Keratinocyte (primary cell): ENCODE data around the gene MSANTD2. TPM values are rescaled to one million over a fixed set of nuclear protein-coding genes. Genes with fewer than 3 reads are reported as not detected.

Source experiments
- DNase-seq: peaks from one replicate; pipeline ENCODE4 v3.0.0-alpha.2; 2011; ENCODE audit warnings: low read depth, missing footprints, low spot score
- FAIRE-seq: peaks from 2 replicates; lab custom pipeline; 2011; peaks lifted over from hg19 to GRCh38; lab: Jason Lieb, UNC
- H2AFZ ChIP-seq: 2 replicates; pipeline ENCODE4 v1.6.0; 2012; ENCODE audit warnings: low read length, control low read depth, inconsistent platforms; ENCODE audit not compliant: control insufficient read depth
- H3K27ac ChIP-seq: 2 replicates; pipeline ENCODE4 v1.5.1; 2011; ENCODE audit warnings: low read length; ENCODE audit not compliant: control insufficient read depth, insufficient read depth
- H3K27me3 ChIP-seq: 3 replicates; pipeline ENCODE4 v1.6.0; 2011; ENCODE audit warnings: low read length; ENCODE audit not compliant: control insufficient read depth, insufficient read depth; ENCODE audit errors: extremely low read depth
- H3K36me3 ChIP-seq, 2 experiments: 2 replicates in 1 of 2; 3 replicates in 1 of 2; pipeline ENCODE4 v1.5.1; 2011; ENCODE audit warnings: low read length in 2 of 2, mild to moderate bottlenecking in 1 of 2; ENCODE audit not compliant: control insufficient read depth in 2 of 2, insufficient read depth in 2 of 2; ENCODE audit errors: extremely low read depth in 1 of 2
- H3K4me1 ChIP-seq: 3 replicates; pipeline ENCODE4 v1.5.1; 2011; ENCODE audit warnings: low read length; ENCODE audit not compliant: control insufficient read depth, insufficient read depth; ENCODE audit errors: extremely low read depth
- H3K4me2 ChIP-seq: 3 replicates; pipeline ENCODE4 v1.6.0; 2011; ENCODE audit warnings: low read depth, low read length; ENCODE audit not compliant: control insufficient read depth, insufficient read depth; ENCODE audit errors: extremely low read depth
- H3K4me3 ChIP-seq, 3 experiments: fragments of 200-600 bp in 1 of 3; sonication (generic) in 1 of 3; 2 replicates in 2 of 3; 3 replicates in 1 of 3; pipeline ENCODE4 v1.5.1; 2011 to 2016; ENCODE audit warnings: low read length in 3 of 3, mild to moderate bottlenecking in 3 of 3, control low read depth in 2 of 3, inconsistent platforms in 1 of 3, low read depth in 1 of 3, mixed read lengths in 1 of 3, mixed run types in 1 of 3, moderate library complexity in 1 of 3; ENCODE audit not compliant: control insufficient read depth in 2 of 3, insufficient read depth in 2 of 3; ENCODE audit errors: extremely low read depth in 1 of 3
- H3K79me2 ChIP-seq: 2 replicates; pipeline ENCODE4 v1.6.0; 2012; ENCODE audit warnings: low read length; ENCODE audit not compliant: control insufficient read depth, insufficient read depth
- H3K9ac ChIP-seq: 3 replicates; pipeline ENCODE4 v1.6.0; 2011; ENCODE audit warnings: low read length; ENCODE audit not compliant: control insufficient read depth, insufficient read depth; ENCODE audit errors: extremely low read depth
- H3K9me1 ChIP-seq: 3 replicates; pipeline ENCODE4 v1.6.0; 2011; ENCODE audit warnings: low read length; ENCODE audit not compliant: control insufficient read depth, insufficient read depth; ENCODE audit errors: extremely low read depth
- H3K9me3 ChIP-seq: 2 replicates; pipeline ENCODE4 v1.5.1; 2012; ENCODE audit warnings: low read depth, low read length; ENCODE audit not compliant: control insufficient read depth
- H4K20me1 ChIP-seq: 3 replicates; pipeline ENCODE4 v1.6.0; 2011; ENCODE audit warnings: low read length; ENCODE audit not compliant: control insufficient read depth, insufficient read depth; ENCODE audit errors: extremely low read depth
- CTCF ChIP-seq, 3 experiments: IDR thresholded peaks in 1 of 3; conservative IDR thresholded peaks in 1 of 3; optimal IDR thresholded peaks in 1 of 3; 2 replicates in 2 of 3; 3 replicates in 1 of 3; pipeline versions ENCODE3 to v1.5.1; 2011; ENCODE audit warnings: low read length in 3 of 3, mild to moderate bottlenecking in 3 of 3, moderate library complexity in 2 of 3, control low read depth in 1 of 3, inconsistent platforms in 1 of 3; ENCODE audit not compliant: insufficient read depth in 2 of 3; ENCODE audit errors: extremely low read depth in 1 of 3
- EZH2 ChIP-seq: IDR thresholded peaks from one replicate; pipeline ENCODE4 v1.6.1; 2012; ENCODE audit warnings: inconsistent platforms, mild to moderate bottlenecking, low read length, moderate library complexity
- dilution Hi-C: fragments of 300-500 bp; cut with MboI; formaldehyde crosslinking; loops from one replicate; pipeline ENCODE4 v1.7.0; 2020; ENCODE audit warnings: low sequenced_read_pairs; ENCODE audit not compliant: extremely low pct_ligation_motif_present
- polyA plus RNA-seq, 5 experiments: library from polyadenylated mRNA; depleted of rRNA in 3 of 5; stranded (reverse) in 3 of 5; stranded (forward) in 1 of 5; unstranded in 1 of 5; fragments of >200 nt; gene quantifications; 1 replicate in 1 of 5; 2 replicates in 3 of 5; 3 replicates in 1 of 5; pipeline versions ENCODE4 v1.2.1 to v1.2.3, GENCODE V29; 2011 to 2012; ENCODE audit warnings: missing spikeins in 2 of 5, low read depth in 1 of 5, low replicate concordance in 1 of 5

MSANTD2 gene
- polyA plus RNA-seq, 1 donor (not counting 4 experiments of a cell fraction or from before 2014, with no cell fraction given): 6.6 TPM

- Histone ChIP-seq H3K36me3 (no peaks in the 10 kb centered on the region), H4K20me1 (no peaks in the 10 kb centered on the region), H3K9ac (no peak overlapping the region), H3K27me3 (peaks cover 48% of the 10 kb centered on the region), H3K79me2 (no peaks in the 10 kb centered on the region), H3K4me2 (no peak overlapping the region), H3K27ac (no peak overlapping the region), H3K9me1 (no peaks in the 10 kb centered on the region), H3K9me3 (no peaks in the 10 kb centered on the region), H2AFZ (no peak overlapping the region), H3K4me3 (no peak overlapping the region), H3K4me1 (peaks cover 8% of the 10 kb centered on the region)
- no peak for FAIRE-seq
- TF ChIP-seq EZH2: no peak
- no peak for TF ChIP-seq CTCF (optimal IDR thresholded peaks at IDR 0.05 in 1 of 3, IDR thresholded peaks at IDR 0.05 in 1 of 3, conservative IDR thresholded peaks at IDR 0.05 in 1 of 3; ENCODE audit: extremely low read depth in 1 of 3, insufficient read depth in 2 of 3, low read length in 3 of 3)
- DNase-seq: no peak
- dilution Hi-C loops: no loop called here
Observed at GRCh38 chr11:124747406-124748099, 52.7 kb downstream of the MSANTD2 start.

- dilution Hi-C loops: no loop called here
- no peaks in the 10 kb centered on the region for H3K9me1 ChIP-seq
- peaks cover 44% of the 10 kb centered on the region for H3K27me3 ChIP-seq
- H3K79me2 ChIP-seq: no peaks in the 10 kb centered on the region
- peaks cover 8% of the 10 kb centered on the region for H3K4me1 ChIP-seq
- H4K20me1 ChIP-seq: no peaks in the 10 kb centered on the region
- DNase-seq (peak; percentile 25), FAIRE-seq (peak; percentile 23)
- peak overlapping the region; percentile 97 for H3K4me2 ChIP-seq
- peak overlapping the region; percentile 30 for H3K9ac ChIP-seq
- H2AFZ ChIP-seq: peak overlapping the region; percentile 94
- TF ChIP-seq EZH2 (peak; percentile 22), CTCF (optimal IDR thresholded peaks at IDR 0.05 in 1 of 3, IDR thresholded peaks at IDR 0.05 in 1 of 3, conservative IDR thresholded peaks at IDR 0.05 in 1 of 3; ENCODE audit: extremely low read depth in 1 of 3, insufficient read depth in 2 of 3, low read length in 3 of 3) (peak; percentile 52 to 73 (median 61))
- H3K4me3 ChIP-seq: peak overlapping the region; percentile 49 to 70 (median 69)
- H3K36me3 ChIP-seq: no peaks in the 10 kb centered on the region
- H3K27ac ChIP-seq: no peak overlapping the region
- no peaks in the 10 kb centered on the region for H3K9me3 ChIP-seq
Observed at GRCh38 chr11:124746621-124747243, 53.5 kb downstream of the MSANTD2 start.
